ENCODE results near the gene GDNF.

GRCh38 chr5:37855438-37855837 lies 15.6 kb upstream of the GDNF start:
- TF ChIP-seq CTCF (IDR thresholded peaks at IDR 0.05) (no peak), POLR2A (IDR thresholded peaks at IDR 0.05) (no peak)

All from adrenal gland (tissue), 5 donors.